GM10266 (cell line): ENCODE results near the gene ING4.

Source experiments
- DNase-seq: peaks from one replicate; pipeline ENCODE4 v3.0.0; 2012; ENCODE audit errors: extremely low spot score
- CTCF ChIP-seq: IDR thresholded peaks from 2 replicates; pipeline ENCODE4 v1.5.1; 2012; ENCODE audit warnings: mild to moderate bottlenecking, low read depth; ENCODE audit not compliant: control insufficient read depth, insufficient read depth; ENCODE audit errors: missing control alignments

The ING4 gene

DNA sequence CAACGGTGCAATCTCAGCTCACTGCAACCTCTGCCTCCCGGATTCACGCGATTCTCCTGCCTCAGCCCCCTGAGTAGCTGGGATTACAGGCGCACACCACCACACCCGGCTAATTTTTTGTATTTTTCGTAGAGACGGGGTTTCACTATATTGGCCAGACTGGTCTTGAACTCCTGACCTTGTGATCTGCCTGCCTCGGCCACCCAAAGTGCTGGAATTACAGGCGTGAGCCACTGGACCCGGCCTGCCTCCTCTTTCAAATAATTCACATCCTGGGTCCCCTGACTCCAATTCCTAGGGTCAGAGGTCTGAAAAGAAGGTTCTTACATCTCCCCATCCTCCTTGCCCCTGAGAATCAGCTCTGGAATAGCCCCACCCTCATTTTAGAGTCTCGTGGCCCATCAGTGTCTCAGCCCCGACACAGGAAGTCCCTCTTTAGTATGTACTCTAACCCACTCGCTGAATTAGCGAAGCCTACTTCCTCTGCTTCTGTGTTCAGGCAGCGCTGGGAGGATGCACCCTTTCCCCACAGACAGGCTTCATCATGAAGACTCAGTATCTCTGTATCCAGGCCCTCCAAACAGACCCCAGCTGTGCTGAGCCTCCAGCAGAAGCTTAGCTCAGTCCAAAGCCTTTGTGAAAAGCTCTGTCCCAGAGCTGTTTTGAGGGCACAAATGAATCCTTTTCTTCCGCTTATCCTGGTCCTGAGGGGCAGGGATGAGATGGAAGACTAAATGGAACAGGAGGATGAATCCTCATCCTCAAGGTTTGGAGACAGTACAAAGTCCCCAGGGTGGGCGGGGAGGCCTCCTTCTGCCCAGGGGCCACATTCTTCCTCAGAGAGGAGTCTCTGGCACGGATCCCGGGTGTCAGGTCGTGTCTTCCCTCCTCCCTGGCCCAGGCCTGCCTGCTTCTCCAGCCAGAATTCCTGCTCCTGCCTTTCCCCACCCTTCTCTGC is 30.6 kb downstream of the ING4 start:
- no peak for TF ChIP-seq CTCF
- DNase-seq, result peak; percentile 79

DNA sequence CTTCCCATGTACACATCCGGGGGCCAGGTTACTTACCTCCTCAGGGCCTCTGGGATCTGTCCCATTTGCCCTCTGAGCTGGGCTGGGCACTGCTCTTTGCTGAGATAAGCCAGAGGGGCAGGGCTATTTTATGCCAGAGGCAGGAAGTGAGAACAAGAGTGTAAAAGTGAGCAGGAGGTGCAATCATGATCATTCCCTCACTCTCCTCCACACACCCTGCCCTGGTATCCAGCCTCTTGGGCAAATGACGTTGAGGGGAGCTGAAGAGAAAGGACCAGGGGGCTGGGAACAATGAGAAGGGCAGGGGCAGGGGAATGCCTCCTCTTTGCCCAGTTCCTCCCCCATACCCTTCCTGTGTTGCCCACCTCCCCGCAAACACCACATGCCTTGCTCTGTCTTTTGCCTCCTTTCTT is 31.4 kb downstream of the ING4 start:
- TF ChIP-seq CTCF, result no peak
- no peak for DNase-seq

GRCh38 chr12:6630736-6631135 is 32.2 kb downstream of the ING4 start:
- no peak for TF ChIP-seq CTCF

DNA sequence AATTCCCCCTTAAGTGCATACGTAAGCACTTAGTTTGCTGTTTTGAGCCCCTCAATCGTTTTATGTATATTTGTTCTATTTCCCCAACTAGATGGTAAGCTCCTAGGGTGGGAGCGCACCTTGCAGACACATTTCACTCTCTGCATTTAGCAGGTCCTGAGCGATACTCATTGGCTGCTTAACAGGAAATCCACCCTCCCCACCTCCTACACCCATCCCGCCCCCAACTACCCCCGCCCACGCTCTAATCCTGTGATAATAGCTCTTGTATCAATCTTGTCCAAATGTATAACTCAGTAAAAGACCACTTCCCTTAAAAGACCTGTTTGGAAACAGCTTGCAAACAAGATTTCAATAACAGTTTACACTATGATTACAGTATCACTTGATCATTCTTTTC is 35.3 kb downstream of the ING4 start:
- TF ChIP-seq CTCF, result no peak
- DNase-seq, result no peak

More at GRCh38 chr12:6630736-6631135, 32.2 kb downstream of the ING4 start:
- no peak for DNase-seq

- DNase-seq, result no peak
- TF ChIP-seq CTCF, result no peak
Measured at GRCh38 chr12:6626654-6627283, 36.1 kb downstream of the ING4 start.

- DNase-seq, result no peak
- TF ChIP-seq CTCF, result no peak
Measured at GRCh38 chr12:6620885-6621274, 42.0 kb downstream of the ING4 start.
